ENCODE results near the gene PIK3CG. TPM values are rescaled to one million over a fixed set of nuclear protein-coding genes. Genes with fewer than 3 reads are reported as not detected.

The PIK3CG gene
- total RNA-seq, 1 experiment from 2014 or later = 0.05 TPM

GRCh38 chr7:106875508-106875907 lies 10.4 kb downstream of the PIK3CG start:
- ATAC-seq = no peak
- no TSS peak for BruUV-seq (replicated peaks)
- DNase-seq (ENCODE audit: low read depth, low spot score) = no peak
- Histone ChIP-seq H3K27me3 (ENCODE audit: insufficient read depth, low read length) (no peaks in the 10 kb centered on the region), H3K36me3 (ENCODE audit: control insufficient read depth in 1 of 2, insufficient read depth in 2 of 2, low read length in 2 of 2) (no peaks in the 10 kb centered on the region), H3K4me2 (ENCODE audit: low read length) (no peak overlapping the region), H4K20me1 (ENCODE audit: insufficient read depth) (no peaks in the 10 kb centered on the region), H3K27ac (ENCODE audit: low read depth, low read length) (no peak overlapping the region), H3K4me3 (replicated peaks in 1 of 2; ENCODE audit: low read depth in 1 of 2, low read length in 2 of 2) (no peak overlapping the region), H3K9ac (ENCODE audit: low read length) (no peak overlapping the region), H3K9me3 (ENCODE audit: control insufficient read depth in 1 of 2, insufficient read depth in 1 of 2, low read depth in 1 of 2, low read length in 2 of 2) (no peaks in the 10 kb centered on the region), H2AFZ (ENCODE audit: low read depth, low read length, poor library complexity, severe bottlenecking) (no peak overlapping the region), H3K4me1 (ENCODE audit: control insufficient read depth in 1 of 2, insufficient read depth in 2 of 2, low read length in 2 of 2) (no peaks in the 10 kb centered on the region), H3K9me2 (ENCODE audit: insufficient read depth) (no peaks in the 10 kb centered on the region), H3K79me2 (ENCODE audit: insufficient read depth, low read length) (no peaks in the 10 kb centered on the region)
- RAD21 ChIA-PET (ENCODE audit: low non-redundant PET in 1 of 2, low total read pairs in 2 of 2, uncharacterized antibody in 2 of 2, unreplicated experiment in 2 of 2) = no interaction called here
- POLR2A ChIA-PET = no interaction called here
- intact Hi-C loops (cut with micrococcal nuclease) = no loop called here
- CTCF ChIA-PET = no interaction called here
- TF ChIP-seq POLR2AphosphoS5 (IDR thresholded peaks at IDR 0.05; ENCODE audit: low read depth, low read length) = no peak
- no peak for TF ChIP-seq RAD21 (IDR thresholded peaks at IDR 0.05; ENCODE audit: low read depth)
- no peak for TF ChIP-seq EZH2 (IDR thresholded peaks at IDR 0.05)
- TF ChIP-seq EGR1 (IDR thresholded peaks at IDR 0.05; ENCODE audit: low read depth) = no peak
- no peak for TF ChIP-seq CBX3 (IDR thresholded peaks at IDR 0.05; ENCODE audit: low read depth)
- TF ChIP-seq EZH2phosphoT487 (IDR thresholded peaks at IDR 0.05; ENCODE audit: borderline replicate concordance) = no peak
- no peak for TF ChIP-seq FOSL1 (IDR thresholded peaks at IDR 0.05; ENCODE audit: low read depth)
- no peak for TF ChIP-seq MAX (IDR thresholded peaks at IDR 0.05)
- no peak for TF ChIP-seq ZFX (IDR thresholded peaks at IDR 0.05)
- TF ChIP-seq, protein P1, sequence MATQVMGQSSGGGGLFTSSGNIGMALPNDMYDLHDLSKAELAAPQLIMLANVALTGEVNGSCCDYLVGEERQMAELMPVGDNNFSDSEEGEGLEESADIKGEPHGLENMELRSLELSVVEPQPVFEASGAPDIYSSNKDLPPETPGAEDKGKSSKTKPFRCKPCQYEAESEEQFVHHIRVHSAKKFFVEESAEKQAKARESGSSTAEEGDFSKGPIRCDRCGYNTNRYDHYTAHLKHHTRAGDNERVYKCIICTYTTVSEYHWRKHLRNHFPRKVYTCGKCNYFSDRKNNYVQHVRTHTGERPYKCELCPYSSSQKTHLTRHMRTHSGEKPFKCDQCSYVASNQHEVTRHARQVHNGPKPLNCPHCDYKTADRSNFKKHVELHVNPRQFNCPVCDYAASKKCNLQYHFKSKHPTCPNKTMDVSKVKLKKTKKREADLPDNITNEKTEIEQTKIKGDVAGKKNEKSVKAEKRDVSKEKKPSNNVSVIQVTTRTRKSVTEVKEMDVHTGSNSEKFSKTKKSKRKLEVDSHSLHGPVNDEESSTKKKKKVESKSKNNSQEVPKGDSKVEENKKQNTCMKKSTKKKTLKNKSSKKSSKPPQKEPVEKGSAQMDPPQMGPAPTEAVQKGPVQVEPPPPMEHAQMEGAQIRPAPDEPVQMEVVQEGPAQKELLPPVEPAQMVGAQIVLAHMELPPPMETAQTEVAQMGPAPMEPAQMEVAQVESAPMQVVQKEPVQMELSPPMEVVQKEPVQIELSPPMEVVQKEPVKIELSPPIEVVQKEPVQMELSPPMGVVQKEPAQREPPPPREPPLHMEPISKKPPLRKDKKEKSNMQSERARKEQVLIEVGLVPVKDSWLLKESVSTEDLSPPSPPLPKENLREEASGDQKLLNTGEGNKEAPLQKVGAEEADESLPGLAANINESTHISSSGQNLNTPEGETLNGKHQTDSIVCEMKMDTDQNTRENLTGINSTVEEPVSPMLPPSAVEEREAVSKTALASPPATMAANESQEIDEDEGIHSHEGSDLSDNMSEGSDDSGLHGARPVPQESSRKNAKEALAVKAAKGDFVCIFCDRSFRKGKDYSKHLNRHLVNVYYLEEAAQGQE (IDR thresholded peaks at IDR 0.05; ENCODE audit: low read depth) = no peak
- no peak for TF ChIP-seq ZNF274 (IDR thresholded peaks at IDR 0.05; ENCODE audit: low read depth, low read length)
- TF ChIP-seq YY1 (IDR thresholded peaks at IDR 0.05; ENCODE audit: extremely low read depth, insufficient replicate concordance, low read depth, low read length) = no peak
- TF ChIP-seq ATF3 (IDR thresholded peaks at IDR 0.05) = no peak
- TF ChIP-seq SP1 (IDR thresholded peaks at IDR 0.05; ENCODE audit: low read depth) = no peak
- TF ChIP-seq ZBTB33 (IDR thresholded peaks at IDR 0.05; ENCODE audit: extremely low read depth, insufficient replicate concordance, low read length) = no peak
- no peak for TF ChIP-seq TCF7L2 (IDR thresholded peaks at IDR 0.05; ENCODE audit: borderline replicate concordance, extremely low read depth, insufficient read depth, insufficient read length)
- no peak for TF ChIP-seq CTCF (IDR thresholded peaks at IDR 0.05 in 2 of 3, conservative IDR thresholded peaks at IDR 0.05 in 1 of 3; ENCODE audit: borderline replicate concordance in 1 of 3, insufficient read depth in 1 of 3, low read depth in 2 of 3, low read length in 2 of 3)
- TF ChIP-seq SIN3A (IDR thresholded peaks at IDR 0.05; ENCODE audit: low read depth) = no peak

Data from HCT116 (cell line).